ENCODE measurements around the gene OSBPL10. TPM values are rescaled to one million over a fixed set of nuclear protein-coding genes. Genes with fewer than 3 reads are reported as not detected.

OSBPL10 gene
- total RNA-seq, 1 donor from 2014 or later = 20.1 TPM

- Histone ChIP-seq H3K4me3 (ENCODE audit: low read depth, low read length) (no peak overlapping the region), H3K27me3 (ENCODE audit: control insufficient read depth, insufficient read depth, low read length) (no peaks in the 10 kb centered on the region), H3K36me3 (ENCODE audit: control insufficient read depth, insufficient read depth, low read length) (no peaks in the 10 kb centered on the region)
- TF ChIP-seq CTCF (IDR thresholded peaks at IDR 0.05; ENCODE audit: insufficient read depth, low read length, poor library complexity, severe bottlenecking) = no peak
- DNase-seq (ENCODE audit: low read depth) = no peak
These were observed 33.9 kb downstream of the OSBPL10 start for GRCh38 chr3:31947162-31947561.

- no peak for DNase-seq (ENCODE audit: low read depth)
- Histone ChIP-seq H3K36me3 (ENCODE audit: control insufficient read depth, insufficient read depth, low read length) (no peaks in the 10 kb centered on the region), H3K27me3 (ENCODE audit: control insufficient read depth, insufficient read depth, low read length) (no peaks in the 10 kb centered on the region), H3K4me3 (ENCODE audit: low read depth, low read length) (no peak overlapping the region)
- no peak for TF ChIP-seq CTCF (IDR thresholded peaks at IDR 0.05; ENCODE audit: insufficient read depth, low read length, poor library complexity, severe bottlenecking)
These were observed 34.5 kb downstream of the OSBPL10 start for GRCh38 chr3:31946484-31947081.

GRCh38 chr3:31945738-31946052, 35.4 kb downstream of the OSBPL10 start:
- TF ChIP-seq CTCF (IDR thresholded peaks at IDR 0.05; ENCODE audit: insufficient read depth, low read length, poor library complexity, severe bottlenecking) = no peak
- no peak overlapping the region for H3K4me3 ChIP-seq (ENCODE audit: low read depth, low read length)
- no peaks in the 10 kb centered on the region for H3K27me3 ChIP-seq (ENCODE audit: control insufficient read depth, insufficient read depth, low read length)
- no peak for DNase-seq (ENCODE audit: low read depth)
- no peaks in the 10 kb centered on the region for H3K36me3 ChIP-seq (ENCODE audit: control insufficient read depth, insufficient read depth, low read length)

GRCh38 chr3:31943041-31943440, 38.0 kb downstream of the OSBPL10 start:
- no peak overlapping the region for H3K4me3 ChIP-seq (ENCODE audit: low read depth, low read length)
- DNase-seq (ENCODE audit: low read depth) = no peak

GRCh38 chr3:31942446-31942845, 38.6 kb downstream of the OSBPL10 start:
- Histone ChIP-seq H3K36me3 (ENCODE audit: control insufficient read depth, insufficient read depth, low read length) (no peaks in the 10 kb centered on the region), H3K27me3 (ENCODE audit: control insufficient read depth, insufficient read depth, low read length) (no peaks in the 10 kb centered on the region), H3K4me3 (ENCODE audit: low read depth, low read length) (no peak overlapping the region)
- no peak for DNase-seq (ENCODE audit: low read depth)
- TF ChIP-seq CTCF (IDR thresholded peaks at IDR 0.05; ENCODE audit: insufficient read depth, low read length, poor library complexity, severe bottlenecking) = no peak

More at GRCh38 chr3:31943041-31943440, 38.0 kb downstream of the OSBPL10 start:
- no peaks in the 10 kb centered on the region for H3K27me3 ChIP-seq (ENCODE audit: control insufficient read depth, insufficient read depth, low read length)
- H3K36me3 ChIP-seq (ENCODE audit: control insufficient read depth, insufficient read depth, low read length) = no peaks in the 10 kb centered on the region
- TF ChIP-seq CTCF (IDR thresholded peaks at IDR 0.05; ENCODE audit: insufficient read depth, low read length, poor library complexity, severe bottlenecking) = no peak

GRCh38 chr3:31937225-31937624, 43.8 kb downstream of the OSBPL10 start:
- Histone ChIP-seq H3K27me3 (ENCODE audit: control insufficient read depth, insufficient read depth, low read length) (no peaks in the 10 kb centered on the region), H3K36me3 (ENCODE audit: control insufficient read depth, insufficient read depth, low read length) (no peaks in the 10 kb centered on the region), H3K4me3 (ENCODE audit: low read depth, low read length) (no peak overlapping the region)
- TF ChIP-seq CTCF (IDR thresholded peaks at IDR 0.05; ENCODE audit: insufficient read depth, low read length, poor library complexity, severe bottlenecking) = no peak
- DNase-seq (ENCODE audit: low read depth) = no peak

Measured in kidney epithelial cell (primary cell).